PC-3 (cell line): Measurements from ENCODE around the gene LNX2.

Experiments used
- CTCF ChIP-seq: fragments of 300-600 bp; sonication (generic); conservative IDR thresholded peaks from 2 replicates; pipeline ENCODE4 v1.5.1; 2017; ENCODE audit warnings: antibody characterized with exemption, low read depth, mild to moderate bottlenecking, low read length
- EZH2 ChIP-seq: fragments of 300-600 bp; sonication (generic); IDR thresholded peaks from one replicate; pipeline ENCODE4 v1.6.1; 2017; ENCODE audit warnings: antibody characterized with exemption, mild to moderate bottlenecking, low read length; ENCODE audit not compliant: unreplicated experiment
- EZH2phosphoT487 ChIP-seq: fragments of 300-600 bp; sonication (generic); IDR thresholded peaks from 2 replicates; pipeline ENCODE4 v1.6.1; 2018; ENCODE audit warnings: mild to moderate bottlenecking, antibody characterized with exemption, low read length, borderline replicate concordance

GRCh38 chr13:27619728-27620376 is 477 bp downstream of the LNX2 start:
- peak; percentile 18; the same call in 1 of the 2 replicates for TF ChIP-seq CTCF
- no peak for TF ChIP-seq EZH2
- TF ChIP-seq EZH2phosphoT487: no peak
